NCI-H226 (cell line): ENCODE data around the gene CRTC3.

Experiments used
- DNase-seq: peaks from one replicate; pipeline ENCODE4 v3.0.0-alpha.2; 2015

CRTC3 gene

DNA sequence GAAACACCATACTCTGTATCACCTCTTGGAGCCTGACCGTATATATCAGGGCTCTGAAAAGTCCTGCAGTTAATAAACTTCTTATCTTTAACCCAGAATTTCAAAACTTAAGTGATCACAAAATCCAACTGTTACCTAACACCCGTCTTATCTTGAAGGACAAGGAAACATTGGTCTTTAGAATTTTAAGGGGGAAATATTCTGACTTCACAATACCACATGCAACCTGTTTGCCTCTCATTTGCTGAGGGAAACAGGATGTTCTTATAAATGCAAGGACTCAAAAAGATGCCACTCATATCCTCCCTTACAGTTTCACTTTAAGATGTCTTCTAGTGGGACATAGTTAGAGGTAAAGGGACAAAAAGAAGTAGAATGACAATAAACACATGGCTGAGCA lies 67.9 kb downstream of the CRTC3 start:
- DNase-seq = no peak

DNA sequence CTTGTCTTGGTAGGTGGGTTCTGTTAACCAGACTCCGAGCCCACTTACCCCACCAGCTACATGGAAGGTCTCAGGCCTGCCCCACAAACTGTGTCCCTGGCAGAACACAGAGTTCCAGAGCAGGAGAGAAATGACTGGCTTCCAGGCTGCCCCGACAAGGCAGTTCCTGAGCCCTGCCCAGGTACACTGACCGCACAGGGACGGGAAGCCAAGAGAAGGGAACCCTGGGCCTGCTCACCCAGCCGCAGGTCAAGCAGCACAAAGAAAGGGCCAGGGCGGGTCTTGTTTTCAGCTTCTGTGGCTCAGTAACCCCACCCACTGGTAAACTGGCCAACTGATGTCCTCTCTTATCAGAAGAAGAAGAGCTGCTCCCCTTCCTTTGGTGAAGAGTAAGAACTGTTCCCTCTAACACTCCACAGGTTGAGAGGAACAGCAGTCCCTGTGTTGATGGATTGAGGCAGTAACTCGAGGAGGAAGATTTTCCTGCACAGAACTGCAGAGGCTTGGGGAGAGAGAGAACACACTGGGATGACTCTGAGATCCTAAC lies 68.4 kb downstream of the CRTC3 start:
- peak; percentile 6 for DNase-seq

DNA sequence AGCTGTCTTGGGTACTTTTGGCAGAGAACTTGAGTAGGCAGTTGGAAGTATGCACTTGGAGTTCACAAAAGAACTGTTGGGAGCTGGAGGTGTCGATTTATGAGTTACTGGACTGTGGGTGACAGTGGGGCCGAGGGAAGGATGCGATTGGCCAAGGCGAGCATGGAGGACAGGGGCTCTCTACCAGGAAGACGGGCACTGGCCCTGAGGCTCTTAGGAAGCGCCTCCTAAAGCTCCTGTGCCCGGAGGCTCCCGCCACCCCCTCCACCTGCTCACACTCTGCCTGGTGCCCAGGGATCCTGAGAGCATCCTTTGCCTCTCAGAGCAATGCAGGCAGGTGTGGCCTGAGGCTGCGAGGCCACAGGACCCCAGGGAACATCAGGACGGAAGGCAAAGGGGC lies 69.0 kb downstream of the CRTC3 start:
- DNase-seq = no peak

DNA sequence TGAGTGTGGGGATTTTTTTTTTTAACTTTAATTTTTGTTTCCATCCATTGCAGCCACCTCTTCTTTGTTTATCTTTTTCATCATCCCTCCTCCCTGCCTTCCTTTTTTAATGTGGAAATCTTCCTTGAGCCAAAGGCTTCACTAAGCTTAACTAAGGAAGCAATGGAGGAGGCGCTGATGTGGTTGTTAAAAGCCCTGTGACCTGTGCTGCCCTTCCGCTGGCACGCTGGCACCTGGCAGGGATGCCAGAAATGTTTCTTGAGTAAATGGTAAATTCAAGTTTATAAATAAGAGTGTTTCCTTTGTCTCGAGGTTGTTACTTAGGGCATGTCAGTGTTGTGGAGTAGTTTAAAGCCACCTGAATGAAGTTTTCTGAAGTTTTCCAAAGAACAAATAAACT lies 69.4 kb downstream of the CRTC3 start:
- no peak for DNase-seq

DNA sequence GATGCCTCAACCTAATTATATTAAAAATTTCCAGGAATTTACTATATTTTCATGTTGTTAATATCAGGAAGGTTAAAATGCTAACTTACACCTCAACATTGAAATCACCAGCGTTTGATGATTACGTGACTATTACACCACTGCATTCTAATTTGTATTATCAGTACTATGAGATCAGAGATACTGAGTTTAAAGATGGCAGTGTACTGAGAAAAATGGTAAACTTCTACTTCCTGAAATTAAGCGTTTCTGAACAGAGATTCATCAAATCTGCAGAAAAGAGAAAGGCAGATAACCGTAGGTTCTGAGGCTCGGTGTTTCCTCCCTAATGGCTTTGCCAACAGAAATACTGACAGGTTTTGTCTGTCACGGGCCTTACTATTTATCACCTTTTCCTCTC lies 69.9 kb downstream of the CRTC3 start:
- DNase-seq = no peak

DNA sequence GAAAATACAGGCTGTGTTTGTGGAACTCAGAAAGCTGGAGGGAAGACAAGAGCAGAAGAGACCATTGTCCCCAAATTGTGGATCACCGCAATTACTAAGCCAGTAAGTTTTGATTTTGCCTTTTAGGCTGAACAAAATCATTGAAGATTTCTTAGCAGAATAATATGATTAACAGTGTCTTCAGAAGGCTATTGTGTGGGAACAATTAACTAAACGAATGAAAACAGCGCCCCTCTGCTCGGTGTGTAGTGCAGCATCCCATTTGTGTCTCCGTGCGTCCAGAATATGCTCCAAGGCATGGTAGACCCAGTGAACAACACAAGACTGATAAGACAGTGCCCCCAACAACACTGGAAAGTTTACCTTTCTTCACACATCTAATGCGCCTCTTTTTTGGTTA lies 71.2 kb downstream of the CRTC3 start:
- DNase-seq = no peak

DNA sequence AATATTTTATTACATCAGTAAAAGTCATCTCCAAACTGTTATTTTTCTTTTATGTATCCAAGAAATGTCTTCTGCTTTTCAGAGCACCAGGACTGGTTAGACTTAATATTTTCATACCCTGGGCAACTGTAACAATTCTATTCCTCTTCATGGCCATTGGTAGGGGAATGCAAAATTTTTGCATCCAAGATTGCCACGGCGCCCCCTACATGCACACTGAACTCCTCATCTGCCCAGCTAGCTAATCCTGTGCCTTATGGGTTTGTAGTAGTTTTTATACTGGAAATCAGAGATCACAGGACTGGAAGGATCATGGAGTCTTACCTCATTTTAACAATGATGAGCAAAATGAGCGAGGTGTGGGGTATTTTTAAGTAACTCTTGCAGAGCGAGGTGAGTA lies 74.2 kb downstream of the CRTC3 start:
- DNase-seq = no peak

DNA sequence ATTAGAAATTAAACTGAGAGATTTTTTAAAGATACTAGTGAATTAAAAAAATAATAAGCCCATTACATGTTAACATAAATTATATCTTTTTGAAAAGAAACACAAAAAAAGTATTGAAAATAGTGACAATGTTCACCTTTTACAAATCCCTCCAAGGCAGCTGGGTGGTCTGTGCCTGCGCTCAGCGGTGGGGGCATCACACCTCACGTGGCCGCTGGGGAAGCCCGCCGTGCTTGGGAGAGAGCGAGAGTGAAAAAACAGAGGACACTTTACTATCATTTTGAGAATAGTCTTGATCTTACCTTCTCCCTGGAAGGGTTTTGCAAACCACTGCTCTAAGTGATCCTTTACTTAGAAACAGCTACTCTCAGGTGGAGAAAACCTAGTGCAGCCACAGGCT lies 76.9 kb downstream of the CRTC3 start:
- DNase-seq = no peak

DNA sequence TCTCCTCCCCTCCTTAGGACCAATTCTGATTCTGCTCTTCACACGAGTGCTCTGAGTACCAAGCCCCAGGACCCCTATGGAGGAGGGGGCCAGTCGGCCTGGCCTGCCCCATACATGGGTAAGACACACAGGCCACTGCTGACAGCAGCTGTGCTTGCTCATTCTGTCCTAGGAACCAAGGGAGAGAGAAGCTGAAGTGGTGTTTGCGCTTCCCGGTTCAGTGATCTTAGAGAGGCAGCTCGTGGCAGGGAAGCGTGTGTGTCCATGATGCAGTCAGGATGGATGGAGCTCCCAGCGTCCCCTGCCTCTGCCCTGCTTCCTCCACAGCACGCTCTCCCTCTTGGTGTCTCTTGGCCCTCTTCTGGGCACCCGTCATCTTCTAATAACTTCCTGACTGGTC lies 77.6 kb downstream of the CRTC3 start:
- no peak for DNase-seq

DNA sequence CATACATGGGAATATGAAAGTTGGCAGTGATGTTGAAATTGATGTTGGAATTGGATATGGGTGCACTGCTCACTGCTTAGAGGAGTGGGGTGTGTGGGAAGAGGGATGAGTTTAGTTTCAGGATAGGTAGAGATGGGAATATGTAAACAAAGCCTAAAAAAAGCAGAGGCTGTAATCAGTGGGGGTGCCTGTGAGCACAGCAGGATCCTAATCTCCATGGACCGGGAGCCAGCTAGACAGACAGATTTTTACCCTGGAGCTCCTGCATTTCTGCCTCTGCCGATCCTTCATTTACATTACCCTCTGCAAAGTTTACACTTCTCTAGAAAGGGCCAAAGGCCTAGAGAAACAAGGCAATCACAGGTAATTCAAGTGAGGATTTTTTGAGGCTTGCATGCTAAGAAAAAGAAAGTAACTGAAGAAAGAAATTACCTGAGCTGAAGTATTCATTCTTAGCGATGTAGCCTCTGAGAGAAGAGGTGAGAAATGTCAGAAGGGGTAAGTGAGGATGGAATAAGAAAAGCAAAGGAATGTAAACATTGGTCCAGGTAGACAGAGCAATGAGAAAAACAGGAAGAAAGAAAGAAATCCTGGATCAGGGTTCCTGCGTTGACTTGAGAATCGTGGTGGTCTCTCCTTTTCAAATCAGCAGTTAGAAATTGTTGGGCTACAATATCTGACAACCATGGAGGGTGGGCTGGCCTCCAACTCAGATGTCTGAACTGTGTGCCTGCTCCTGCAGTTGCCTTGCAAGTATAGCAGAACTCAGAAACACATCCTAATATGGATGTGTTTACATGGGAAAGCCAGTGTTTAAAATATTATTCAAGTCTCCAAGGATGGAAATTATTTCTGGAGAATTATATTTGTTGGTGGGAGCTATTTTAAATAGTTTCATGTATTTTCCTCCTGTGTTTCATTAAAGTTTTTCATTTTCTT lies 79.8 kb downstream of the CRTC3 start:
- no peak for DNase-seq

DNA sequence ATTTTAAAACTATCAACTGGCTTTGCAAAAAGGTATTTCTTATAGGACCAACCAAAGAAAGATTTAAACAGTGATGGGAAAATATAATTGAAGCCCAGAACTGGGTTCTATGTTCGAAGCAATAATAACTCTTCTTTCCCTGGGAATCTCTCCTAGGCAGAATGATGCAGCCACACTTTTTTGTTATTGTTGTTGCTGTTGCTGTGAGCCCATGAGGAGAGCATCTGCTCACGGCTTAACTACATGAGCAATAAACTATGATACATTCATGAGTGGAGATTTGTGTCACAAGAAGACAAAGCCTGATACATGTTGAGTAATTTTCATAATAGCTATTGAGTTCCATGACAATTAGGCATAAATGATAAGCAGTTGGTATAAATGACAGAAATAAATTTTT lies 80.5 kb downstream of the CRTC3 start:
- no peak for DNase-seq

DNA sequence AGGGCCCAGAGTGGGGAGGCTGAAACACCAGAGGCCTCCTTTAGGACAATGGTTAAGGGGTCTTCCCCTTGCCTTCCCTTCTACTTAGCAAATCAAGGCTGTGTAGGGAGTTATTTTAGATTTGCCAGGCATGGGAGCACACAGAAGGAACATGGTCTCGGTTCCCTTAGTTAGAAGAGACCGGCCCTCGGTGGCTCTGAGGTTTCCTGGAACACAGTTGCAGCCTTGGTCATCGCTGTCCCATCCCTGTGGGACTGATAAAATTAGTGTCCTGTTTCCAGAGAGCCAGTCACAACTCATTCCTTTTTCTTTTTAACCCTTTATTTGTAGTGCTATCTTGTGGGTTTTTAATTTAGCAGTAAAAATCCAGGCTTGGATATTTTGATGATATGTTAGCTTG lies 81.4 kb downstream of the CRTC3 start:
- no peak for DNase-seq

DNA sequence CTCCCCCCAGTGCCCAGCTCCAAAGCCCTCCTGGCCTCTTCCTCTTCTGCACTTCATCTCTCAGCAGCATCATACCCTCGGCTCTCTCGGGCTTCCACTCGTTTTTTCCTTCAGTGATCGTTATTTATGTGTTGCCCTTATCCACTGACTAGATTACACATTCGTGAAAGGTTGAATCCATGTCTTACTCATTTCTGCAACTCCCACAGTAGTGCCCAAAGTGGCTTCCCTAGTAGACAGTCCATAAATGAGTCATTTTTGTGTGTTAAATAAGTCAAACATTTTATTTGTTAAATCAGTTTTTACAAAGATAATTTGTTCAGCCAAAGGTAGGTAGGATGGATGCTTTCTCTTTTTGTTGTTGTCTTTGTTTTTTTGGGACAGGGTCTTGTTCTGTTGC lies 87.4 kb downstream of the CRTC3 start:
- no peak for DNase-seq

DNA sequence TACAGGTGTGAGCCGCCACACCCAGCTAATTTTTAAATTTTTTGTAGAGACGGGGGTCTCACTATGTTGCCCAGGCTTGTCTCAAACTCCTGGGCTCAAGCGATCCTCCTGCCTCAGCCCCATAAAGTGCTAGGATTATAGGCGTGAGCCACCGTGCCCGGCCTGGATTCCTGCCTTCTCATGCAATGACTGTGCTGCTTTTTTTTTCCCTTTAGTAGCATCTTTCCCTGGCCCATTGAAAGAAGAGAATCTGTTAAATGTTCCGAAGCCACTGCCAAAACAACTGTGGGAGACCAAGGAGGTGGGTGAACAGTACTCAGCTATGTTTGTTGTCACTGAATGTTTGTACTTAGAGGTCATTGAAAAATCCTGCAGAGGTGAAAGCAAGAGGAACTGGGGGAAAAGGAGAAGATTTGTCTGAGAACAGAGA lies 88.0 kb downstream of the CRTC3 start:
- DNase-seq = no peak

DNA sequence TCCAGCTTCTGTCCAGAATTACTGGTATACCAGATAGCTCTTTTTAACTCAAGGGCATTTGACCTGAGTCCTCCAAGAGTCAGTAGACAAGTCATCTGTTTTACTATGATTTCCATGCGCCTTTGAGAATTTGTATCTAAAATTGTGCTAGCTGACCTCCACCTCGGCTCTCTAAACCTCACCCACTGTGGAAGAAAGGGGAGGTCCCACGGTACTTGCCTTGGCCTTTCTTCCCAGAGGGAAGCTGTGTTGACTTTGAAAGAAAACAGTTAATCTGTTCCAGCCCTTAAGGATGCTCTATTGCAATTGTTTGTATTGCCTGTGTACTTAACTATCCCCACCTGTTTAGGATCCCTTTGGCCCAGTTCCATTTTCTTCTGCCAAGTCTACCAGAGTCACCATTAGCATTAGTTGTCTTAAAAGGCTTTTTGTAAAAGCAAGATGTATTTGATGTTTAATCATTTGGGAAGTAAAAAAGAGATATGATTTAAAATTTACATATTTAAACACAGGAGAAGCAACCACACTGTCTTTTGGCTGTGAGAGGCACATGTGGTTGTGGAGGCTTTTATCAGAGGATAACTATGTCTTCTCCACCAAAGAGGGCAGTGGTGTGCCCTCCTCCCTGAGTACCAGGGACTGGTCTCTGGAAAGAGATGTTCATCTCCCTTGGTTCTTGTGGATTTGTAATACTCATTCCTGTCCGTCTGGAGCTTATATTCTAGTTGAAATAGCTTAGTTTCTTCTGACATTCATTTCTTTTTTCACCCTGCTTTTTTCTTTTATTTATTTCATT lies 88.8 kb downstream of the CRTC3 start:
- DNase-seq = no peak

DNA sequence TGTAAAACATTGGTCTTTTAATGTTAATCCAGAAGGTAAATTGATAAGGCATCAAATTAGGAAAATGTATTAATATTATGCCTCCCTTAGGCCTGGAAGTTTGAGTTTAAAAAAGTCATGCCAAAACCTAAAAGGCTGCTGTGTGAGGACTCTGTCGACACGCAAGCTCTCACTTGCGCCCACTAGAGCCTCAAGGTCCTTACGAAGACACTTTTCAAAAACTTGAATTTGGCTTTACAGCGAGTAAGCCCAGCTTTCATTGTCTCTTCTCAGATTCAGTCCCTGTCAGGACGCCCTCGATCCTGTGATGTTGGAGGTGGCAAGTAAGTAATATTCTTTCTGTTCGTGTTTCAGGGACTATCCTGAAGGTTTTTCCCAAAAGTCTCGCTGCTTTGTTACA lies 89.7 kb downstream of the CRTC3 start:
- DNase-seq = no peak

DNA sequence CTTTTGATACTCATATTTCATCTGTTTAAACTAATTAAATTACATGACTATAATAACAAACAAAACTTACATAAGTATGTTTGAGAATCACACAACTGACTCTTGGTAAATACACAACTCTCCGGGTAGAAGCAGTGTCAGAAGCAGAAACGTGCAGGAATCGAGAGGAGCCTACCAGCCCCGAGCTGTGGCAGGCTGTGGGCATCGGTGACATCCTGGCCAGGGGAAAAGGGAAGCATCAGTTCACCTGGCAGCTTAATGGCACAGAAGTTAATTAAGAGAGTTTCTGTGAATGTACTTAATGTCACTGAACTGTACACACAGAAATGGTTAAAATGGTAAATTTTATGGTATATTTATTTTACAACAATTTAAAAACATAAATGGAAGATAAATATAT lies 90.2 kb downstream of the CRTC3 start:
- no peak for DNase-seq

DNA sequence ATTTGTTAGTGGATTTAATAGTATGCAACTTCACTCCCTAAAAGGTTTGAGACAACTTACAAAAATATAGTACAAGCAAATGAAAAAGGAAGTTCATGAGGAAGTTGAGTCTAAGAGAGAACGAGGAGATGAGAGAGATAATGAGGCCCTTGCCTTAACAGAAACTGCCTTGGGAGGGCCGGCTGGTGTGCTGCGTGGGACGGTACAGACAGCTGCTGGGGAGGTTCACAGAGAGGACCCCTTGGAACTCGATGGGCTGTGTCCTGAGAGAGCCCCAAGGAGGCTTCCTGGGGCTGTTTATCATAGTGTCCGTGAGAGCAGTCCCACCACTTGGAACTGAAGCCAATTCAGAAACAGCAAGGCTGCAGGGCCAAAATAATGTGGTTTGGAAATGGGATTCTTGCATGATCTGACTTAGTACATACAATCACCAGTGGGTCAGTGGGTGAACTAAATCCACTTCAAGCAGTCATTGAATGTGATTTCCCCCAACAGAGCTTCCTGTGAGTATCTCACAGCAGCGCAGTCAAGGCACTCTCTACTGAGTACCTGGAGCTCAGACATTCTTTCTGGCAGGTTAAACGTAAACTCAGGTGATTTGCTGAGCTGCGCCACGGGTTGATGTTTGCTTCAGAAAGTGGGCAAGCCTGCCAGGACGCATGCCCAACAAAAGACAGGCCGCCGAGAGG lies 90.8 kb downstream of the CRTC3 start:
- no peak for DNase-seq

DNA sequence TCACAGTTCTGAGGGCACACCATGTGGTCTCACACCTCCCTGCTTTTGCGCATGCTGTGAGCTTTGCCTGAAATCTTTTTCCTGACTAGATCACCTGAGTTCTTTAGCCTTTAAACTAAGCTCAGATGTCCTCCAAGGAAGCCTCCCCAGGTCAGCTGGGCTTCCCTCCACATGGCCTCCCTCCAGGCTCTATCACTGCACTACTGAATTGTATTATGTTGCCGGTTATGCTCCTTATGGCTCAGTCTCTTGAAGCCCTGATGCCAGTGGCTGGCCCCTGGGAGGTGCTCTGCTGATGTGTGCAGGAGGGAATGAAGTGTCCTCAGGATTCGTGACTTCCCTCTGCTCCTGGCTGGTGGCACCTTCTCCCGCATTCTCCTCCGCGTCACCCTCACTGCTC lies 94.1 kb downstream of the CRTC3 start:
- no peak for DNase-seq

DNA sequence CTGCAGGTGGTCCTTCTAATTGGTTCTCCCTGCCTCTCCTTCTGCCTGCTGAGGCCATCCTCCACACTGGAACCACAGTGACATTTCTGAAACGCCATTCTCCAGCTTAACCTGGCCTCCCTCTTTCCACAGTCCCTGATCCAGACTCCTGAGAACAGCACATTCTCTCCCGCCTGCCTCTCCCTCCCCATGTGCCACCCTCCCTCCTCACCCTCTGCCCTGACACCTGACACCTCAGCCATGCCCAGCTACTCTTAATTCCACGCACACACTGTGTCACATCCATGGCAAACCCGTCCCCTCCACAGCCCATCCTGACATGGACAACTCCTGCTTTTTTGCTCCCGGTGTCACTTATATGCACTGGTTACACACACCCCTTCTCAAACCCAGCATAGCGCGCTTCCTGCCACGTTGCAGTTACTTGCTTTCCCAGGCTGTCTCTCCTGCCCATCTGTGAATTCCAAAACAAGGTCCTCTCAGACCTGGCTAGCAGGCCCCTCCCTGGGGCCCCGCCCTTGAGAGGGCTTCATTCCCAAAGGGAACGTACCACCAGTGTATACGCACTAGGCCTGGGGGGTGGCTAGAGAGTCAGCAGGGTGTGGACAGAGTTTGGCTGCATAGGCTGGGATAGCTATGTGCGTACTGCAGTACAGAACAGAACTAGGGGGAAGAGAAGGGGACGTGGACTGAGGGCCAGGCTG lies 94.7 kb downstream of the CRTC3 start:
- DNase-seq = no peak

DNA sequence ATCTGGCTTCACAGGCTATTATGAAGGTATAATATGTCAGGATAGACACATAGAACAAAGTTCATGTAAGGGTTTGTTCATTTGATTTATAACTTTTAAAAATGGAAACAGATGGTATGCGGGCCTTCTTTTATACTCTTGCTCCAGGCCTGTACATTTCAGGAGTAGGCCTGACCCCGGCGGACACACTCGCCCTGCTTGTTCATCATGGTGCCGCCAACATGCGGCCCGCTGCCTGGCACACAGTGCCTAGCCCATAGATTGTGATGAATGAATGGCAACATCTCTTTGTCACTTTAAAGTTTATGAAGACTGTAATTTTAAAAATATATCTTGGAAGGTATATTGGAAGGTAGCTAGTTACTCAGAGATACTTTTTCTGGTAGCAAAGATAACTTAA lies 95.3 kb downstream of the CRTC3 start:
- no peak for DNase-seq

DNA sequence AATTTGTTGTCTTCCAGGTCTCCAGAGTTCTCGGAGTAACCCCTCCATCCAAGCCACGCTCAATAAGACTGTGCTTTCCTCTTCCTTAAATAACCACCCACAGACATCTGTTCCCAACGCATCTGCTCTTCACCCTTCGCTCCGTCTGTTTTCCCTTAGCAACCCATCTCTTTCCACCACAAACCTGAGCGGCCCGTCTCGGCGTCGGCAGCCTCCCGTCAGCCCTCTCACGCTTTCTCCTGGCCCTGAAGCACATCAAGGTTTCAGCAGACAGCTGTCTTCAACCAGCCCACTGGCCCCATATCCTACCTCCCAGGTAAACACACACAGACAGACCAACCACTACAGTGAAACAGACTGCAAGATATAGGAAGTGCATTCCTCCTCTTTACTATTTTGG lies 99.5 kb downstream of the CRTC3 start:
- DNase-seq = no peak

DNA sequence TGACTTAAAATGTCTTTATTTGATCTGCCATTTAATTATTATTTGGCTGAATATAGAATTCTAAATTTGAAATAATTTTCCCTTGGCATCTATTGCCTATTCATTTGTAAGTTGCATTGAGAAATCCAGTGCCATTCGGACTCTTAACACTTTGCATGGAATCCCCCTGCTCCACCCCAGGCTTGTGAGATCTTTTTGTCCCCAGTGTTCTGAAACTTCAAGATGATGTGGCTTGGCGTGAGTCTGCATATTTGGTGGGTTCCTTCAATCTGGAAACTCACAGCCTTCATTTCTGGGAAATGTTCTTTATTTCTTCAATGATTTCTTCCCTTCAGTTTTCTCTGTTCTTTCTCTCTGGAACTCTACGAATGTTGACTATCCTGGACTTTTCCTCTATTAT lies 103.6 kb downstream of the CRTC3 start:
- no peak for DNase-seq
